SKM-1 (cell line): Measurements from ENCODE around the gene EIF4E2.
A peak's percentile ranks its signal among the peaks of the same experiment; 100 is the strongest.

Experiments used
- DNase-seq: peaks from one replicate; lab custom pipeline; 2025; ENCODE audit not compliant: unreplicated experiment; lab: John Stamatoyannopoulos, UW

EIF4E2 gene, protein sequence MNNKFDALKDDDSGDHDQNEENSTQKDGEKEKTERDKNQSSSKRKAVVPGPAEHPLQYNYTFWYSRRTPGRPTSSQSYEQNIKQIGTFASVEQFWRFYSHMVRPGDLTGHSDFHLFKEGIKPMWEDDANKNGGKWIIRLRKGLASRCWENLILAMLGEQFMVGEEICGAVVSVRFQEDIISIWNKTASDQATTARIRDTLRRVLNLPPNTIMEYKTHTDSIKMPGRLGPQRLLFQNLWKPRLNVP

DNA sequence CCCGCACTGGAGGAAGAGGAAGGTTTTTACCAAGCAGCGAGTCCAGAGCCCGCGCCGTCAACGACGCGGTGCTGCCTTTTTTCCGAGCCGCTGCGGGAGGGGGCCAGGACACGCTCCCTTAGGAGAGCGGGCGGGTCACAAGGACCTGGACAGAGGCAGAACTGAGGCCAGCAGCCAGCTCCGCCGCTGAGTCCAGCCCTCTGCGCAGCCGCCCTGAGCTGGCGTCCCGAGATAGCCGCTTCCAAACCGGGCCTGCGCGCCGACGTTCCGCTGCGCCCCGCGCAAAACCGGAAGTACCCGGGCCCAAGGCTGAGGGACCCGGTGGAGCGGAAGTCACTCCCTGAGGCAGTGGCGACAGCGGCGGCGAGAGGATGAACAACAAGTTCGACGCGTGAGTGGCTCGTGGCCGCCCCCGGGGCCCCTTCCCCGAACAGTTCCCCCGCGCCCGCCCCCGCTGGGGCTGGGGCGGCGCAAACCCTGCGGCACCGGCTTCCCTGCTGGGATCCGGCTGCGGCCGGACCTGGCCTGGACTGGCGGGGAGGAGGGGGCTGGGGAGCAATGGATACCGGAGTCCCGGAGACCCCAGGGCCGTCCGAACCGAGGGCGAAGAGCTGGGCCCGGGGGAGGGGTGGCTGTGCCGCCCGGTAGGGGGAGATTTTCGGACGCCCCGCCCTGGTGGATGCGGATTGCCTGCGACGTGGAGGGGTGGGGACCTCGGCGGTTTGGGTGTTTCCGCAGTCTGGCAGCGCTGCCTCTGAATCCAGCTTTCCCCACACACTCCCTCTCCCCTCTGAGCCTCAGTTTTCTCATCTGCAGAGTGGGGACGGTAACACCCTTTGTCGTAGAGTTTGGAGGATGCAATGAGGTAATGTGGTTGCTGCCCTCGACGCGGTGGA is at the start of gene EIF4E2, which contains the start of gene TIGD1:
EIF4E2 (plus strand) TSS at position 336 of the 896 bp plus-strand sequence; CDS start at position 372, 36 bp downstream.
TIGD1 (minus strand) TSS at position 204 of the 896 bp plus-strand sequence. CDS start 675 bp downstream, outside the sequence.
- DNase-seq, result peak; percentile 87

DNA sequence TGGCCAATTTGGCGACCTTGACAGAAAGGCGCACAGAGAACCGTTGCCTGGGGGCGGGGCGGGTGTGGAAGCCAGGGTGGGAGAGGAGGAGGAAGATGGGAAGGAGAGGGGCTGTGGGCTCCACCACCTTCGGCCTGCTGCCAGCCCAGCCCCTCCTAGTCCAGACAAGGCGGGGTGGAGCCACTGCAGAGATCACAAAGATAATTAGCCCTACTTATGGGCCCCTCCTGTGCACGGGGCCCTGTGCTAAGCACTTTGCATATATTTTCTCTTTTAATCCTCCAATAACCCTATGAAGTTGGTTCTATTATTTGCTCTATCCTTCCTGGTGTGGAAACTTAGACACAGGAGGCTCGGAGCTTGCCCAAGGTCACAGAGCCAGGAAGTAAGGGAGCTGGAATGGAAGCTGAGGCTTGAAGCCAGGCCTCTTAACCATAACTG is 49.1 kb upstream of the EIF4E2 start:
- no peak for DNase-seq

DNA sequence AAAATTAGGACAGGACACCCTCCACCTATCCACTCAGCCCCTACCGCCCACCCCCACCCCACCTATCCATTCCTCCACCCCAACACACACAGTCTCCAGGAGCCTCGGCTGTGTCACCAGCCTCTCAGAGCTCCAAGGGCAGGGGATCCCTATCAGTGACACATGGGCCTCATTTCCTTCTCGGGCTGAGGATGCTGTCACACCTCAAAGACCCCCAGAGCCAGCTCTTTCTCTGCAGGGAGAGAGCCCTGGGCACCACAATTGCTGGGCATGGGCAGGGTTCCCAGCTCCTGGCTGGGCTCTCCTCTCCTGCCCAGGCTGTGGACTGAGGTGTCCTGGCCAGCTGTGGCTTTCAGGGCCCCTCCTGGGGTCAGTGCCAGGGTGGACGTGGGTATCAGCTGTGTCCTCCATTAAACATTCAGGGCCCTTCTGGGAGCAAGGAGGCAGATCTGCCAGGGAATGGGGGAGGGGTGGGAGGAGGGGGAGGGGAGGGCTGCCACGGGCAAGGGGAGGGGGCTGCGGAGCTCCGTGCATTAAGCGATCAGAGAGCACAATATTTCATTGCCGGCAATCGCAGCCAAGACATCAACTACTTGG is 48.6 kb upstream of the EIF4E2 start:
- no peak for DNase-seq

DNA sequence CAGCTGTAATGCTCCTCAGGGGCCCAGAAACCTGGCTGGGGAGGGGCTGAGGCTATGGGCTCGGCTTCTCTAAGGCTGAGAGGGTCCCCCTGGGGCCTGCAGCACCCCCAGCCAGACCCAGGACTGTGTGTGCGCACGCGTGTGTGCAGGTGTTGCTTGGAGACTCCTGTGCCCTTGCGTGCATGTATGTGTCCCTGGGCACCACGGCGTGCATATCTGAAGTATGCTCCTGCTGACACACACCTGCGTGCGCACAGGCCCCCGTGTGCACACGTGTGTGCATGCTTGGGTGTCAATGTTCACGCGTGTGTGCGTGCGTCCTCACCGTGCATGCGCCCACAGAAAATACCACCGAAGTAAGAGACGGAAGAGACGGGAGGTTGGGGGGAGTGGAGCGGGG is 48.0 kb upstream of the EIF4E2 start:
- no peak for DNase-seq

DNA sequence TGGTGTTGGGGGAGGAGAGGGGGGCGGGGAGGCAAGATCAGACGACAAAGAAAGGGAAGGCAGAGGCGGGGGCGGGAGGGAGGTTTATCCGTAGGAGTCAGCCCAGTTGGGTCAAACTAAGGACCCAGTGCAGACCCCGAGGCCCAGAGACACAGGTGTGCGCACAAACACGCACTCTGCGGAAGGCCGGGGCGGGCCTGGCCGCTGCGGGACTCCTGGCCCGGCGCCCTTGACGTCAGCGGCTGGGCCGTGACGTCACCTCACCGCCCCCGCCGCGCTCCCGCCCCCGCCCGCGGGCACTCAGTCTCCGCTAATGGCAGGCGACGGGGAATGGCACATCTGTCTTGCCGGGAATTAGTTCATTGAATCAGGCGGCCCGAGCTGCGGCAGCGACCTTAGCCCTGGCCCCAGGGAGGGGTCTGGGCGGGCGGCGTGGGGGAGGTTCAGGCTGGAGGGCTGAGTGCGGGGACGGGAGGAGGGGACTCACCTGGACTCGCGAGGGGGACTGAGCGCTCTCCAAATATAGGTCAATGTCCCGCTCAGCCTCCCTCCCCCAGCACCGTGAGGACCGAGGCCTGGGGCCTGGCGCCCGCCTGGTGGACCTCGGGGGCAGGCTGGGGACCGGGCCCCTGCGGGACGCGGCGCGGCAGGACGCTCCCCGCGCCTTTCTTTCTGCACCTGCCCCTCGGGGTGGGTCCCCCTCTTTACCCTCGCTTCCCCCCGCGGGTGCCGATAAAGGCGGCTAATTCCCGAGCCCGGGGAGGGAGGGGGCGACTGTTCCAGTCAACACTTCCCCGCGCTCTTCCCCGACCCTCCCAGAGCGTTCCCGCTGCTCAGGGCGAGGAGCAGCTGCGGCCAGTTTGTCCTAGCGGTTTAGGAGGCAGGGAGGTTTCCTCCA is 47.3 kb upstream of the EIF4E2 start:
- DNase-seq, result no peak

DNA sequence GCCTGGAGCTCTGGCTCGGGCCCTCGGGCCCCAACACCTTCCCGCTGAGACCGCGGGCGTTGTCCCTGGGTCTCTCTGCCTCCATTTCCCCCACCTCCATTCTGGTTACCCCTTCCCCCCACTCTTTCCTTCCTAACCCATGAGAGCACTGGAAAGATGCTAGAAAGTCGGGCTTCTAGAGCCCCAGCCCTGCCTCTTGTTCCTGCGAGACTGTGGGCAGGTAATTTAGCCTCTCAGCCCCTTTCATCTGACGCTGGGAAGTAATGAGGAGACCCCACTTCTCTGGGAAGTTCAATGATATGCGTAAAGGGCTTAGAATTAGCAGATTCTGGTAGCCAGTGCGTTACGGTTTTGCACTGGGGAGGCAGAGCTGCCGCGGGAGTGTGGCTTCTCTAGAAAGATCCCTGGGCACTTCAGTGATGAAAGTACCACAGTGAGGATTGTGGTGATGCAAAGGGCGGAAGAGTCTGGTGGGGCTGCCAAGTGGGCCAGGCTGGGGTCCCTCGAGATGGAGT is 46.6 kb upstream of the EIF4E2 start:
- DNase-seq, result no peak

DNA sequence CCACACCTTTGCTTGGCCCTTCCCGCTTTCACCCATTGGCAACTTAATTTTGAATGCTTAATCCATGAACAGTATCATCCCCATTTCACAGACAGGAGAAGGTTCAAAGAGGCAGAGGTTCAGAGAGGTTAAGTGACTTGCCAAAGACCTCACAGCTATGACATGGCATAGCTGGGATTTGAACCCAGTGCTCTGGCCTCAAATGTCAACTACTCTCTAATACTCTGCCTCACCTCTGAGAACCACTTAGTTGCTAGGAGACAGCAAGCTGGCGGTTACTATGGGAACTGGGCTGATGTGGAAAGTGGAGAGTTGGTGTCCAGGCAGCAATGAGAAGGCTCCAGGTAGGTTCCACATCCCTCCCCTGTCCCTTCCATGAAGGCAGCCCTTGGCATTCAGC is 46.1 kb upstream of the EIF4E2 start:
- DNase-seq, result no peak

DNA sequence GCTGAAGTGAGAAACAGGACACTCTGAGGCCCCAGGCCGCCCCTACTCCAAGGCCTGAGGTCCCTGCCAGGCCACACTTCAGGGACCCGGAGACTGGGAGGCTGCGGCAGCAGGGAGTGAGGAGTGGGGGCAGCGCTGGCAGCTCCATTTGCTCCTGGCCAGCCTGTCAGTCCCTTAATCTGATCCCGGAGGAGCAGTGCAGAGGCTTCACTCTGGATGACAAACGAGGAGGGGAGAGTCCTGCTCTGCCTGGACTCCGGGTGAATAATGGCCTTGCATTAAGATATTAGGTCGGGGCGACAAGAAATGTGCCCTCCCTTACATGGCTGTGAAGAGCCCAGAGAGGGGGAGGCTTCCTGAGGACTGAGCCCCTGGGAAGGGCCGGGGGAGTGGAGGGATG is 44.6 kb upstream of the EIF4E2 start:
- no peak for DNase-seq

DNA sequence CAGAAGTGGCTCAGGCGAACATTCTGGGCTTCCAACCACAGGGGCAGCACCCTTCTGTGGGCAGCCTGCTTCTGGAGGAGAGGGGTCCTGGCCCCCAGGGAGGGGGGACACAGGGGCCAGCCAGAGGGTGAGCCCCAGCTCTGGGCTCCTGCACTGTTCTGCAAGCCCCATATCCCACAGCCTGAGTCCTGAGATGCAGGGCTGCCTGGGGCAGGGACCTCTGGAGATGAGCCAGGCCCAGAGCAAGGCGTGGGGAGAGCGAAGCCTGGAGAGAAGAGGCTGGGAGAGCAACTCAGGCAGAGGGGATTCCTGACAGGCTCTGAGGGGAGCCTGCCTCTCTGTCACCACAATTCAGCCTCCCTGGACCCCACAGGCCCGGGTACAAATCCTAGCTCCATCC is 43.8 kb upstream of the EIF4E2 start:
- no peak for DNase-seq

DNA sequence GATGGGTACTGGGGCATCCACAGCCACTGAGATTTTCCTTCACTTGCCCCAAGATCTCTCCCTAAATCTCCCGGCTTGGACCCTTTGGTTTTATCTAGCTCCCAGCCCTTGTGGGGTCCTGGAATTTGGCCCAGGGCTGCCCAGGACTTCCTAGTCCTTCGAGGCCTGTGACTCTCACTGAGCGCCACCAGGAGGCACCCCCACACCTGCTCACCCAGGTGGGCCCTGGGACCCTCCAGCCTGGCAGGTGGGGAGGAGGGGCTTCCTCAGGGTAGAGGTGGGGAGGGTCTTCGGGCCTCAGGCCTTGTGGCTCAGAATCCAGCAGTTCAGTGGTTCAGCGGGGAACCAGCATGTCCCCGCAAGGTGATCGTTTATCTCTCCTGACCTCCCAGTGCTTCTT is 42.2 kb upstream of the EIF4E2 start:
- DNase-seq, result no peak

DNA sequence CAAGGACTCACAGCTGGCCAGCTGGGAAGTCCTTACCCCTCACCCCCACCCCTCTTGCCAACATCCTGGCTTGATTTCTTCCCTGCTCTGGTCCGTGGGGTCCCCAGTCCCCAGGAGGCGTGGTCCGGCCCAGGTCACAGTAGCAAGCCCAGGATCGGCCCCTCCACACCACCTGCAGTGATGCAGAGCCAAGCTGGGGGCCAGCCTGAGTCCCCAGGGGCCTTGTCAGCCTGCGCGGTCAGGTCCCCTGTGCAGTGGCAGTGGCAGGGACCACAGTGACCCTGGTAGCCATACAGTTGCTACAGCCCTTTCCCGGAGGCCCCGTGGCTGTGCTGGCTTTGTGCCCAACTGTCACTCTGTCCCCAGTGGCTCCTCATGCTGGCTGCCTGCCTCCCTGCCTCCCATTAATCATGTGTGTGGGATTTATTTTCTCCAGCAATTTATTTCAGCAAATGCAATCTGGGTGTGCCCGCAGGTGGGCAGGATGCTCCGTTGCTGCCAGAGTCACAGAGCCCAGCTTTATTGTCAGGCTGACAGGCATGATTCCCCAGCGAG is 39.1 kb upstream of the EIF4E2 start:
- no peak for DNase-seq

DNA sequence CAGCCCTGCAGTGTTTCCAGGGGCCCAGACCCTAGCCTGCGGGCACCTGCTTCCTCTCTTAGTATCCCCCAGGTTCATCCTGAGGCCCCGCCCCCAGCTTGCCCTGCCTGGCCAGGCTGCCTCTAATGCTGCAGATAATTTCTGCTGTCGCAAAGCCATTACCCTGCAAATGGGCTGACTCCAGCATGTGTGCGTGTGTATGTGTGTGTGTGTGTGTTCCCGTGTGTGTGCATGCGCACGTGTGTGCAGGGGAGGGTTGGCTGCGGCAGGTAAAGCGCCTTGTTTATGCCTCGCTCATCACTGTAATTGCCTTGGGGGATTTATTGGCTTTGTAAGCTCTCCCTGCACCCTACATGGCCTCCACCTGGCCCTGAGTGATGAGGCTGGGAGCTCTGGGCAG is 37.9 kb upstream of the EIF4E2 start:
- no peak for DNase-seq

DNA sequence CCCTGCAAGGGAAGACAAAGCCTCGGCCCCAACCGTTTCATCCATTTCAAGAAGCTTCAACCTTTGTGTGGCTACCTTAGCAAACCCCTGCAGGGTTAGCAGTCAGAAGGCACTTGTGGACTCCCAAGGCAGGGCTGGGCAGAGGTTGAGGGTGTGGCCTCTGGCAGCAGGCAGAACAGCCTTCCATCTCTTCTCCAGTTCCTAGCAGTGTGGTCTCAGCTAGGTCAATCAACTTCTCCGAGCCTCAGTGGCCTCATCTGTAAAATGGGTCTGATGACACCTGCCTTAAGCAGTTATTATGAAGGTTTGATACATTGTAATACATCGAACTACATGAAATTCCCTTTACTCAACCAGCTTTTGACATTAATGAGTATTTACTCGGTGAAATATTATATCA is 37.1 kb upstream of the EIF4E2 start:
- DNase-seq, result no peak

DNA sequence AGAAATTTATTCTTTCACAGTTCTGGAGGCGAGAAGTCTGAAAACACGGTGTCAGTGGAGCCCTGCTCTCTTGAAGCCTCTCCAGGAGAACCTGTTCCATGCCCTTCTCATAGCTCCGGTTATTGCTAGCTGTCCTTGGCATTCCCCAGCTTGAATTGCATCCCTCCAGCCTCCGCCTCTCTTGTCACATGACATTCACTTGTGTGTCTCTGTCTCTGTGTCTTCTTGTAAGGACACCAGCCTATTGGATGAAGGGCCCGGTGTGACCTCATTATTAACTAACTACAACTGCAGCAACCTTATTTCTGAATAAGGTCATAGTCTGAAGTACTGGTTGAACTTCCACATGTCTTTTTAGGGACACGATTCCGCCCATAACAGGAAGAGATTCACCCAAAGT is 34.9 kb upstream of the EIF4E2 start:
- no peak for DNase-seq

DNA sequence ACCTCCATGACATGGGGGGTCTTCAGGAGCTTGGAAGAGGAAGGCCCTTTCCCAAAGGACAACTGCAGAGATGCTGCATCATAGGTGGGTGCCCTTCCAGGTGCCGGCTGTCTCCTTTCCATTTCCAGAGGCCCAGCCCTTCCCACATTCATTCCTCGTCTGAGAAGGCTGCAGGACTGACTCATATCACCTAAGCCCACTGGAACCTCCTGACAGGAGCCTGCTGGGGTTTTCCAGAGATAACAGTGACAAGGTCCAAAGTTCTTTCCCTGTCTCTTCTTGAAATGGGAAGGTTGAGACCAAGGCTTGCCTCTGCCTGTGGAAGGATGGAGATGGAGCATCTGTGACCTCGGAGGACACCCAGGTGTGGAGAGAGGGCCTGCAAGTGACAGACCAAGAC is 33.9 kb upstream of the EIF4E2 start:
- DNase-seq, result no peak

DNA sequence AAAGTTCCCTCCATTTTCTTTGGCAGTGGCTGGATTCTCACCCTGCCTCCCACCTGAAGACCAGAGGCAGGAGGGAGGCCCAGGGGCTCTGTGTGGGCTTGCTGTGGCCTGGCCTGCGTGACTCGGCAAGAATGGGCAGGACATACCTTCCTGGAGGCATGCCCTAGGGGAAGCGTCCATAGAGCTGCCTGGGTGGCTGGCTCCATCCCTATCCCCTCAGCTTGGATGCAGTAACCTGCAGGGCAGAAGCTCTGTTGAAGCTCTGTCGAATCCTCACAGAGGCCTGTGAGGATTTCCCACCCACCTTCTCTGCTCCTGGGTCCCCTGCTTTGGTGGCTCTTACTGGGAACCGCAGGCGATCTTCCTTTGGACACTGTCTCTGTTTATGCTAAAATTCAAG is 31.6 kb upstream of the EIF4E2 start:
- no peak for DNase-seq

DNA sequence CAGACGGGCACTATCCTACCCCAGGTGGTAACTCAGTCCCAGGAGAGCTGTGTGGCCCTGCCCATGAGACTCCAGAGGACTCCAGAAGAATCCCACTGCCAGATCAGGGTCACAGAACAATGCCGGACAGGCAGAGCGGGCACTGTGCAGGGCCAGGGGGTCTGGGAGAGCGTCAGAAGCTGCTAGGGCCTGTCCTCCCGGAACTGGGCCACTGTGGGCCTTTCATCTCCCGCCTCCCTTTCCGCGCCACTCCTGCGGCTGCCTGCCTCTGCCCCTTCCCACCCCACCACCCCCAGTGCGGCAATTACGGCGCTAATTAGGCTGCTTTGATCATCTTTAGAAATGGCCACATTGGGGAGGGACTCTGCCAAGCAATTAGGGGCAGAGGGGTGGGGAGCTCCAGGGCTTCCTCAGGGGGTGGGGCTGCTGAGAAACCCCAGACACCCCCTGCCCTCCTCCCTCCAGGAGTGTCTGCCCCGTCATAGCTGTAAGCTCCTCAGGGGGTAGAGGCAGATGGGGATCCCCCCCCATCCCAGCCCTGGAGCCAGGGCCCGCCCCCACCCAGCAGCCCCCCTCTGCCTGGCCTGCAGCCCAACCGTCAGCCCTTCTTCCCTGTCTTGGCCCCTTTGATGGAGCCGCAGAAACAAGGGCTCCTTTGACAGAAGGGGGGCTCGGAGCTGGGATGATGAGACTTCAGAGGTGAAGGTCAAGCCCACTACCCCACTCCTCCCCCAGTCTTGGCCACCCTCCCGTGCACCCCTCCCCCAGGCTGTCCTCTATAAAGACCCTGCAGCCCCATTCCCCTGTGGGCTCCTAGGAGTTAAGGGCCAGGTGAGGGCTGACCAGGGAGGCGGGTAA is 30.7 kb upstream of the EIF4E2 start, which contains the start of gene PRSS56:
PRSS56 (plus strand) TSS at position 808 of the 858 bp plus-strand sequence. CDS start 211 bp downstream, outside the sequence.
- no peak for DNase-seq

DNA sequence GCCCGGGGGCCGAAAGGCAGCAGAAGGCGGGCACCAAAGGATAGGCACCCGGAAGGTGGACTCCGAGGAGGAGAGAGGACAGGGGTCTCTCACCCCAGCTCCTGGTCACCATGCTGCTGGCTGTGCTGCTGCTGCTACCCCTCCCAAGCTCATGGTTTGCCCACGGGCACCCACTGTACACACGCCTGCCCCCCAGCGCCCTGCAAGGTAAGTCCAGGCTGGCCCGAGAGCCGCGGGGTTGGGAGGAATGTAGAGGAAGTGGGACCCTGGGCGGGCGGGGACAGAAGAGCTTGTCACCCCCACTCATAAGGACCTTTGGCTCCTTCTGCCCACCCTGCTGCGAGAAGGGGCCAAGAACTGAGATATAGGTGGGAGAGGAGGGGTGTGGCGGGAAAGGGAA is 30.0 kb upstream of the EIF4E2 start:
- no peak for DNase-seq

DNA sequence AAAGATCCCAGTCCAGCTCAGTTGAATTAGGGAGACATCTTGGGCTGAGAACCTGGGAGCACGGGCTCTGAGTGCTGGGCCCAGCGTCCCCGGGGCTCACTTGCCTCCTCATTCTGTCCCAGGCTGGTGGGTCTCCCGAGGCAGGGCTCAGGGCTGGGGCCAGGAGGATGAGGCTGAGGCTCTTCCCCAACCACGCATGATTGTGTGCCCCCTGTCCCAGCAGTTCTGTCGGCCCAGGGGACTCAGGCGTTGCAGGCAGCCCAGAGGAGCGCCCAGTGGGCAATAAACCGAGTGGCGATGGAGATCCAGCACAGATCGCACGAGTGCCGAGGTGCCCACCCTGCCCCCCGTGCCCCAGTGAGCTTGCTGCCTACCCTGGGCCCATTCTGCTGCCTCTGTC is 29.4 kb upstream of the EIF4E2 start:
- DNase-seq, result no peak
